Measurements from ENCODE around the gene ID3. TPM values are rescaled to one million over a fixed set of nuclear protein-coding genes. Genes with fewer than 3 reads are reported as not detected.
A peak's percentile ranks its signal among the peaks of the same experiment; 100 is the strongest.
"Not testable (repeated sequence)": the region's sequence is repeated elsewhere in the genome, so short reads cannot be mapped to it uniquely, and the experiment has no call there.

Gene ID3
- total RNA-seq, 1 experiment from 2014 or later = 909 TPM

- no peak for DNase-seq (ENCODE audit: low read depth)
Observed at GRCh38 chr1:23553231-23554126, 5.8 kb downstream of the ID3 start.

- no peak for DNase-seq (ENCODE audit: low read depth)
Observed at GRCh38 chr1:23551849-23552248, 7.5 kb downstream of the ID3 start.

GRCh38 chr1:23548704-23549143 is 10.6 kb downstream of the ID3 start:
- no peak for DNase-seq (ENCODE audit: low read depth)

- no peak for DNase-seq (ENCODE audit: low read depth)
Observed at GRCh38 chr1:23546897-23547584, 12.3 kb downstream of the ID3 start.

- DNase-seq (ENCODE audit: low read depth) = no peak
Observed at GRCh38 chr1:23545851-23546250, 13.4 kb downstream of the ID3 start.

- peak; percentile 83 for DNase-seq (ENCODE audit: low read depth)
Observed at GRCh38 chr1:23544444-23545389, 14.6 kb downstream of the ID3 start.

DNA sequence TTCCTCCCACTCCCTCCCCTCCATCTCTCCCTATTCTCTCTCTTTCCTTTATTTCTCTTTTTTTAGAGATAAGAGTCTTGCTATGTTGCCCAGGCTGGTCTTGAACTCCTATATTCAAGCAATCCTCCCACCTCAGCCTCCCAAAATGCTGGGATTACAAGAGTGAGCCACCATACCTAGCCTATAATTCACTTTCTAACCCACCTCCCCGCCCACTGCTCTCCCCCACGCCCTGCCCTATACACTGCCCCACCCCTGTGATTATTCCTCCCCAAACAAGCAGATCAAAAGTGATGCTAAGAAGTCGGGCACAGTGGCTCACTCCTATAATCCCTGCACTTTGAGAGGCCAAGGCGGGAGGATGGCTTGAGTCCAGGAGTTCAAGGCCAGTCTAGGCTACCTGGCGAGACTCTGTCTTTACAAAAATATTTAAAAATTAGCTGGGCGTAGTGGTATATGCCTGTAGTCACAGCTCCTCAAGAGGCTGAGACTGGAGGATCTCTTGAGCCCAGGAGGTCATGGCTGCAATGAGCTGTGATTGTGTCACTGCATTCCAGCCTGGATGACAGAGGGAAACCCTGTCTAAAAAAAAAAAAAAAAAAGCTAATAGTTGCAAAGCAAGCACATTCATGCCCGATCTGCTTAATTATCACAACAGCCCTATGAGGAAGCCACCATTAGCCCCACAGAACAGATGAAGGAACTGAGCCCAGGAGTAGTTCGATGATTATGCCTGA is 15.4 kb downstream of the ID3 start:
- peak; percentile 61 for DNase-seq (ENCODE audit: low read depth)

DNA sequence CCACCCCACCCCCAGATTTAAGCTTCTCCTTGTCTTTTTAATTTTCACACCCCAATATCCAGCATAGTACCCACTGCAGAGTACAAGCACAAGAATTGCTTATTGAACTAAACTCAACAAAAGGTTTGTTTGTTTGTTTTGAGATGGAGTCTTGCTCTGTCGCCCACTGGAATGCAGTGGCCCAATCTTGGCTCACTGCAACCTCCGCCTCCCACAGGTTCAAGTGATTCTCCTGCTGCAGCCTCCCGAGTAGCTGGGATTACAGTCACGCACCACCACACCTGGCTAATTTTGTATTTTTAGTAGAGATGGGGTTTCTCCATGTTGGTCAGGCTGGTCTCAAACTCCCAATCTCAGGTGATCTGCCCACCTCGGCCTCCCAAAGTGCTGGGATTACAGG is 16.4 kb downstream of the ID3 start:
- not testable (repeated sequence) for DNase-seq (ENCODE audit: low read depth)

GRCh38 chr1:23539698-23540266 is 19.5 kb downstream of the ID3 start:
- peak; percentile 94 for DNase-seq (ENCODE audit: low read depth)

- DNase-seq (ENCODE audit: low read depth) = no peak
Observed at GRCh38 chr1:23537296-23537973, 21.9 kb downstream of the ID3 start.

DNA sequence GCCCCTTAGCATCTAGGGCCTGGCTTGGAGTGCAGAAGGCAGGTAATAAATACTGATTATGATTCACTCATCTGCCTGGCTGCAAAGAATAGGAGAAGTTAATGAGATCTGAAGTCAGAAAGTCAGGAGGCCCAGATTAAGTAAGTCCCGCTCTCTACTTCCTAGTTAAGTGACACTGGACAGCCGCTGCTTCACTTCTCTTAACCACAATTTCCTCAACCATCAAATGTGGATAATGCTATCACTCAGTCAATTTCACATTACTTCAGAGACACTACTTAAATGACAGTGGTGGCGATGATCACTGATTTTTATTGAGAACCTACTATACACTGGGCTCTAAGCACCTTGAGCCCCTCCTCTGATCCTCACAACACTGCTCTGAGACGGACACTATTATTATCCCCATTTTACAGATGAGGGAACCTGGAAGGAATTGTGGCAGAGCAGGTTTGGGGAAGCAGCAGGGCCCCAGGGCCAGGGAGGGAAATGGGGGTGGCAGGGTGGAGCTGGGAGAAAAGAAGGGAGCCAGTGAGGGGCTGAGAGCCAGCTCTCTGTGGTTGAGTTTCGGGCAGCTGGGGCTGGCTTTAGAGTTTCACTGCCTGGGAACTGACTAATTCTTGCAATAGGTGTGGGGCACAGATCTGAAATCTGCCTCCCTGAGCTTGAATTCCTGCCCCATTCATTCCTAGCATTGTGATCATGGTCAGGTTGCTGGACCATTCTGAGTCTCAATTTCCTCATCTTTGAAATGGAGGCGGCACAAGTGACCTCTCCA is 25.9 kb downstream of the ID3 start:
- DNase-seq (ENCODE audit: low read depth) = no peak

DNA sequence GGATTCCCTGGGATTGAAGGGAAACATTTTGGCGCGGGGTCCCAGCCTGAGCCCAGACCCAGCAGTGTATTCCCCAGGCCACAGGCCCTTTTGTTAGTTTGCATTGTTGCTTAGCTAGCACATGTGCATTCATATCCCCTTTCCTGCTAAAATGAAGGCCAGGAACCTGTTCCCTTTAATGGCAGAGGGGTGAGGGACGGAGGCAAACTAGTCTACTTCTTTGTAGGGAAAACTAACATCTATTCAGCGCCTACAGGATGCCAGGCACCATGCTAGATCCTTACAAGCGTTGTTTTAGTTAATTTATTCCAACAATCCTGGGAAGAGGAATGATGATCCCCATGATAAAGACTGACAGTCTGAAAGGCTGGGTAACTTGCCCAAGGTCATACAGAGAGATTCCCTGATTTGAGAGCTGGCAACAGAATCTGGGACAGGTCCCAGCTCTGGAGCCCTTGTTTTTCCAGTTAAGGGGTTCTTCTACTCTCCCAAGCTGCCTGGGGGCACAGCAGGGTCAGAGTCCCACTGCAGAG is 27.7 kb downstream of the ID3 start:
- no peak for DNase-seq (ENCODE audit: low read depth)

DNA sequence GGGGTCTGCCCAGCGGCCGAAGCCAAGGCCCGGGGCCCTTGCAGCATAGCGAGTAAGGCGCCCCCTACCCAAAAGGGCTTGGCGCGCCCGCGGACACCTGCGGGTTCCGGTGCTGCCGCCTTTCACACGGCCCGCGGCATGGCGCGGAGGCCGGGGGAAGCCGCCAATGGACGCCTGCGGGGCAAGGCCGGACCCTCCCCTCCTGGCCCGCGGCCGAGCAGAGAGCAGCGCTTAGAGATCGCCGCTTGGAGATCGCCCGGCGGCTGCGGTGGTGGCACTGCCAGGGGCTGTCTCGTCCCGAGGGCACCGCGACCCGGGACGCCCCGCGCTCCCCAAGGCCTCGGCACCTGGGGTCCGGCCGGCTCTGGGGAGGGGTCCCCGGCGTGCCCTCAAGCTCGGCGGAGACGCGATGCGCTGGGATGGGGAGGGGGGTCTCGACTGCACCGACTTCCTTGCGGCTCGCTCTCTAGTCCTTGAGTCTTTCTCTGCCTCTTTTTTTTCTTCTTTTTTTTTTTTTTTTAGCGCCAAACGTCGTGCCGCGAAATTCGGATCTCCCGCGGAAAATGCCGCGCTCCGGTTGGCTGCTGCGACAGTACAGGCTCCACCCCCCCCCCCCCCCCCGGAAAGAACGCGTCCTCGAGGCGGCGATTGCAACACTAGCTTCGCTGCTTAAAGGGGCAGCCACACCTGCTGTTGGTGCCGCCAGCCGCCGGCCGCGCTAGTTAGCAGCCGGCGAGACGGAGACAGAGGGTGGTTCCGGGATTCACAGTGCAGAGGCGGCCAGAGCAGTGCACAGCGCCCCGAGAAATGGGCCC is 28.3 kb downstream of the ID3 start, which contains the start of gene E2F2:
Gene E2F2, minus strand, starts transcription at position 487 of the 815 bp plus-strand sequence. Its CDS starts 440 bp downstream, at position 47.
- peak; percentile 85 for DNase-seq (ENCODE audit: low read depth)

- no peak for DNase-seq (ENCODE audit: low read depth)
Observed at GRCh38 chr1:23530087-23530746, 29.1 kb downstream of the ID3 start.

DNA sequence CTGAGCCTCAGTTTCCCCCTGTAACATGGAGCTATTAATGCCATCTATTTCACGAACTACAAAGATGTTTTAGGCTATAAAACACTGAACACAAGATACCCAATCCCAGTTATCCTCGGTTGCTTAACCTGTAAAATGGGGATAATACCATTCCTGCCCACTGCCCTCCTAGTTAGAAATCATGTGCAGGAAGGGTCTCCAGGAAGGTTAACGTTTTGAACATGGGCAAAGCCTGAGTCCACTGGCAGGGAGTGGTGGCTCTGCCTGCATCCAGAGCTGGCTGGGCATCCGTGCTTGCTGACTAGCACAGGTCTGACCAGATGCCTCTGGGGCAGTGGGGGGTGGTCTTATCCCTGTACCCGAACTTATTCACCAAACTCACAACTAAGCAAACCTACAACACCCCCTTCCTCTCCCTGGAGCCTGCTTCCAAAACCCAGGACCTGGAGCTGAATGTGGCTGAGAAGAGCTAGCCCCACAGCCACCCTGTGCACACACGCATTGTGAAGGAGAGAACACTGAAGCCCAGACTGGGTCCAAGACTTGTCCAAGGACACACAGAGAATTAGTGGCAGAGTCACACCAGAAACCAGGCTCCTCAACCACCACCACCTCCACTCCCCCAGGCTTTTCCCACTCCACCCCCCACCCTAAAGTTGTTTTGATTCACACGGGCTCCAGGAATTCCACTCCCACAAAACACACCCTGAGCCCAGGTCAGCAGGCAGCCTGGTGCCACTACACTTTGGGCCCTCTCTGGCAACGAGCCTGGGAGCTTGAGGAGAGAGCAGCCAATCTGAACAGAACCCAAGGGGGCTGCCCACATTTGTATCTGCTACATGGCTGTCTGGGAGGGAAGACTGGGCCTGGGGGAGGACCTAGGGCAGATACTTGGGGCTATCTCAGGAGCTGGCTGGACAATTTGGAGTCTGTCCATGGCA is 29.9 kb downstream of the ID3 start:
- DNase-seq (ENCODE audit: low read depth) = peak; percentile 41

DNA sequence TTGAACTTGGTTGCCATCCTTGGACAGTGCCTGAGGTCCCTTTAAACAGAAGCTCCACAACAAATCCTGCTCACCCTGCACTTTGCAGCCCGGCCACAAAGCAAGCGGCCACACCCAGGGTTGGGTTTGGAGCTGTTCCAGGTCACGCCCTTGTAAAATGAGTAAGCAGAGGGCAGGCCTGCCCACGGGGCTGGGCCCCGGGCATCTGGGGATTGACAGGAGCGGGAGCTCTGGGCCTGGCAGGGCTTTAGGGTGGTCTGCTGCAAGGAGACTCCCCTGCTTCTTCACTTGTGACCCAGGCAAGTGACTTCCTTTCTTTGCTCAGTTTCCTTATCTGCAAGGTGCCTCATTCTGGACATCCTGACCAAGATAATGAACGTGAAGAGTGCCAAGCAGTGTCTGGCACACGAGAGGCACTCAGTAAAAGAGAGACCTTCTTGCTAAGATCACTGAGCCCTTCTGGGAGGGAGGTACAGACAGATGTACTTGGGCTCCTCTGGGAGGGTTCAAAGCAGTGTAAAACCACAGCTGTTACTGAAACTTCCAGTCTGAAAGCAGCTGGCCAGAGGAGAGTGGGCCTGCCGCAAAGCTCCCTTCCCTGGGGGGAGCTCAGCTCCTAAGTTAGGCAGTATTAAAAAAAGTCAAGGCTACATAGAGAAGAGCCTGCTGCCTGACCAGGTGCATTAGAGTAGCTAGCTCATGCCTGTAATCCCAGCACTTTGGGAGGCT is 30.9 kb downstream of the ID3 start:
- peak; percentile 94 for DNase-seq (ENCODE audit: low read depth)

Data from M059J (cell line).